SK-MEL-5 (cell line): Measurements from ENCODE around the gene ARHGEF10L. TPM values are rescaled to one million over a fixed set of nuclear protein-coding genes. Genes with fewer than 3 reads are reported as not detected.

Source experiments
- DNase-seq: peaks from one replicate; pipeline ENCODE4 v3.0.0-alpha.2; 2016; ENCODE audit warnings: low read depth, low spot score
- in situ Hi-C: cut with HindIII; loops from 2 replicates; pipeline ENCODE4 v1.10.0; 2016; ENCODE audit warnings: low sequenced_read_pairs, high pct_unique_total_duplicates, low pct_unique_long_range_greater_than_20kb
- total RNA-seq: library from RNA; depleted of rRNA; stranded (reverse); fragments of >200 nt; shearing (Covaris generic); gene quantifications from 2 replicates; pipeline ENCODE4 v1.2.3, GENCODE V29; 2014

ARHGEF10L gene
- total RNA-seq, 1 experiment from 2014 or later = 4.4 TPM

- in situ Hi-C loops = no loop called here
Observed at GRCh38 chr1:17688217-17688810, 148.8 kb downstream of the ARHGEF10L start.

GRCh38 chr1:17689011-17689410 lies 149.5 kb downstream of the ARHGEF10L start:
- in situ Hi-C loops = no loop called here
- DNase-seq = no peak

More at GRCh38 chr1:17688217-17688810, 148.8 kb downstream of the ARHGEF10L start:
- DNase-seq = no peak

- no peak for DNase-seq
- in situ Hi-C loops = no loop called here
Observed at GRCh38 chr1:17690906-17691634, 151.6 kb downstream of the ARHGEF10L start.

- DNase-seq = no peak
- in situ Hi-C loops = no loop called here
Observed at GRCh38 chr1:17692645-17693044, 153.1 kb downstream of the ARHGEF10L start.

- in situ Hi-C loops = no loop called here
- peak; percentile 67 for DNase-seq
Observed at GRCh38 chr1:17696417-17697301, 157.2 kb downstream of the ARHGEF10L start.

- no peak for DNase-seq
- in situ Hi-C loops = no loop called here
Observed at GRCh38 chr1:17697458-17697857, 158.0 kb downstream of the ARHGEF10L start.

- in situ Hi-C loops = no loop called here
- no peak for DNase-seq
Observed at GRCh38 chr1:17699581-17699980, 160.1 kb downstream of the ARHGEF10L start.

- in situ Hi-C loops = no loop called here
- no peak for DNase-seq
Observed at GRCh38 chr1:17700945-17701810, 161.7 kb downstream of the ARHGEF10L start.

GRCh38 chr1:17704176-17704575 lies 164.7 kb downstream of the ARHGEF10L start:
- in situ Hi-C loops = no loop called here
- no peak for DNase-seq

GRCh38 chr1:17706445-17706844 lies 166.9 kb downstream of the ARHGEF10L start:
- no peak for DNase-seq
- in situ Hi-C loops = no loop called here

- no peak for DNase-seq
- in situ Hi-C loops = no loop called here
Observed at GRCh38 chr1:17709981-17710380, 170.5 kb downstream of the ARHGEF10L start.

GRCh38 chr1:17710889-17711576 lies 171.5 kb downstream of the ARHGEF10L start:
- in situ Hi-C loops = no loop called here
- DNase-seq = no peak

- no peak for DNase-seq
- in situ Hi-C loops = no loop called here
Observed at GRCh38 chr1:17711577-17711910, 172.0 kb downstream of the ARHGEF10L start.

GRCh38 chr1:17711941-17712340 lies 172.4 kb downstream of the ARHGEF10L start:
- DNase-seq = no peak
- in situ Hi-C loops = no loop called here

GRCh38 chr1:17713993-17714392 lies 174.5 kb downstream of the ARHGEF10L start:
- no peak for DNase-seq
- in situ Hi-C loops = no loop called here

GRCh38 chr1:17717594-17718535 lies 178.4 kb downstream of the ARHGEF10L start:
- no peak for DNase-seq
- in situ Hi-C loops = no loop called here
